ENCODE measurements around the gene SCN1B.

GRCh38 chr19:34995551-34995950, 34.7 kb upstream of the SCN1B start:
- TF ChIP-seq HOXD13 (CRISPR knock-in tag; IDR thresholded peaks at IDR 0.05; ENCODE audit: borderline replicate concordance) (no peak), ZNF18 (tag by site-specific recombination; IDR thresholded peaks at IDR 0.05) (no peak)

Measured in HEK293 (cell line).